Suprapubic skin (tissue), 3 donors: ENCODE data around the gene TAF11L10.

Source experiments
- CTCF ChIP-seq, 2 donors: fragments of 200-600 bp in 1 of 2; fragments of 450-650 bp in 1 of 2; sonication (generic) in 1 of 2; IDR thresholded peaks; one replicate each; pipeline ENCODE4 v1.5.1; 2016 to 2019; ENCODE audit warnings: antibody characterized with exemption in 2 of 2, mild to moderate bottlenecking in 1 of 2, moderate library complexity in 1 of 2
- EP300 ChIP-seq: sonication (generic); formaldehyde crosslinking; IDR thresholded peaks from one replicate; pipeline ENCODE4 v1.6.1; 2017; ENCODE audit warnings: antibody characterized with exemption
- POLR2A ChIP-seq, 2 donors: fragments of 450-650 bp; IDR thresholded peaks; one replicate each; pipeline ENCODE4 v1.6.1; 2017; ENCODE audit warnings: antibody characterized with exemption in 2 of 2, mild to moderate bottlenecking in 2 of 2, moderate library complexity in 2 of 2

GRCh38 chr5:17614872-17615605 is 17.4 kb upstream of the TAF11L10 start:
- no peak for TF ChIP-seq CTCF (IDR thresholded peaks at IDR 0.05)
- TF ChIP-seq POLR2A (IDR thresholded peaks at IDR 0.05) = no peak
- no peak for TF ChIP-seq EP300
